Mammary epithelial cell (primary cell): ENCODE data around the gene PIAS3.
"Not testable (repeated sequence)": the region's sequence is repeated elsewhere in the genome, so short reads cannot be mapped to it uniquely, and the experiment has no call there.

Experiments
- EZH2 ChIP-seq: IDR thresholded peaks from 2 replicates; pipeline ENCODE4 v1.6.1; 2012; ENCODE audit warnings: low read length, inconsistent platforms, borderline replicate concordance
- TF ChIP-seq, protein P1 (sequence below), 2 donors: IDR thresholded peaks in 1 of 2; conservative IDR thresholded peaks in 1 of 2; 2 replicates each; pipeline ENCODE4 v1.5.1; 2011 to 2012; ENCODE audit warnings: inconsistent platforms in 2 of 2, low read length in 2 of 2, mild to moderate bottlenecking in 2 of 2, control low read depth in 1 of 2, low read depth in 1 of 2; ENCODE audit not compliant: insufficient read depth in 1 of 2; ENCODE audit errors: extremely low read depth in 1 of 2

DNA sequence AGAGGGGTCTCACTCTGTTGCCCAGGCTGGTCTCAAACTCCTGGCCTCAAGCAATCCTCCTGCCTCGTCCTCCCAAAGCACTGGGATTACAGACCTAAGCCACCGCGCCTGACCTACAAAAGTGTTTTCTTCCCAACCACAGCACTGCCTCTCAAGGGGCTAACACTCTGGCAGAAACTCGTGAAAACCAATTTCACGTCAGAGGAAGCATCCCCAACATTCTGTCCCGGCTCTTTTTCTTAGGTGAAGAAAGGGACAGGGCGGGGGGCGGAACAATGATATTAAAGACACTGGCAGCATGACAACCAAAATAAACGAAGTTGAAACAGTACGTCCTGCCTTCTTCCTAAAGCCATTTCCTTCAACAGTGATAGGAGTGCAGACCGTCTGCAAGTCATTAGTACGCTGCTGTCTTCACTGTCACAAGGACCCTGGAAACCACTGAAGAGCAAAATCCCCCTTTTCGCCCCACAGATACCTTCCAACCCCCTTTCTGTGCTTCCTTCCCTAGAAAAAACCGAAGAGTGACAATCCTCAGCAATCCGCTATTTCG lies 36.0 kb downstream of the PIAS3 start:
- TF ChIP-seq EZH2 = not testable (repeated sequence)
- TF ChIP-seq, protein P1, sequence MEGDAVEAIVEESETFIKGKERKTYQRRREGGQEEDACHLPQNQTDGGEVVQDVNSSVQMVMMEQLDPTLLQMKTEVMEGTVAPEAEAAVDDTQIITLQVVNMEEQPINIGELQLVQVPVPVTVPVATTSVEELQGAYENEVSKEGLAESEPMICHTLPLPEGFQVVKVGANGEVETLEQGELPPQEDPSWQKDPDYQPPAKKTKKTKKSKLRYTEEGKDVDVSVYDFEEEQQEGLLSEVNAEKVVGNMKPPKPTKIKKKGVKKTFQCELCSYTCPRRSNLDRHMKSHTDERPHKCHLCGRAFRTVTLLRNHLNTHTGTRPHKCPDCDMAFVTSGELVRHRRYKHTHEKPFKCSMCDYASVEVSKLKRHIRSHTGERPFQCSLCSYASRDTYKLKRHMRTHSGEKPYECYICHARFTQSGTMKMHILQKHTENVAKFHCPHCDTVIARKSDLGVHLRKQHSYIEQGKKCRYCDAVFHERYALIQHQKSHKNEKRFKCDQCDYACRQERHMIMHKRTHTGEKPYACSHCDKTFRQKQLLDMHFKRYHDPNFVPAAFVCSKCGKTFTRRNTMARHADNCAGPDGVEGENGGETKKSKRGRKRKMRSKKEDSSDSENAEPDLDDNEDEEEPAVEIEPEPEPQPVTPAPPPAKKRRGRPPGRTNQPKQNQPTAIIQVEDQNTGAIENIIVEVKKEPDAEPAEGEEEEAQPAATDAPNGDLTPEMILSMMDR (conservative IDR thresholded peaks at IDR 0.05 in 1 of 2, IDR thresholded peaks at IDR 0.05 in 1 of 2; ENCODE audit: extremely low read depth in 1 of 2, insufficient read depth in 1 of 2, low read depth in 1 of 2, low read length in 2 of 2) = not testable (repeated sequence)
